ENCODE data around the gene IFNL1.
"Not testable (repeated sequence)": the region's sequence is repeated elsewhere in the genome, so short reads cannot be mapped to it uniquely, and the experiment has no call there.

Gene IFNL1

DNA sequence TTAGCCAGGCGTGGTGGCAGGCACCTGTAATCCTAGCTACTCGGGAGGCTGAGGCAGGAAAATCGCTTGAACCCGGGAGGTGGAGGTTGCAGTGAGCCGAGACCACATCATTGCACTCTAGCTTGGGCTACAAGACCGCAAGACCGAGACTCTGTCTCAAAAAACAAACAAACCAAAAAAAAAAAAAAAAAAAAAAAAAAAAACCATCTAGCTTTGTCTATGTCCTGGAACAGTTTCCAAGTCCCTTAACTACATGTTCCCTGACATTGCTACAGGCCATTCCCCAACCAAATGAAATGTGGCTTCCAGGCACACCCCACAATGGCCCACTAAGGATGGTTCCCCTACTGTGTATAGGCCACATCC is 13.1 kb downstream of the IFNL1 start:
- not testable (repeated sequence) for DNase-seq

DNA sequence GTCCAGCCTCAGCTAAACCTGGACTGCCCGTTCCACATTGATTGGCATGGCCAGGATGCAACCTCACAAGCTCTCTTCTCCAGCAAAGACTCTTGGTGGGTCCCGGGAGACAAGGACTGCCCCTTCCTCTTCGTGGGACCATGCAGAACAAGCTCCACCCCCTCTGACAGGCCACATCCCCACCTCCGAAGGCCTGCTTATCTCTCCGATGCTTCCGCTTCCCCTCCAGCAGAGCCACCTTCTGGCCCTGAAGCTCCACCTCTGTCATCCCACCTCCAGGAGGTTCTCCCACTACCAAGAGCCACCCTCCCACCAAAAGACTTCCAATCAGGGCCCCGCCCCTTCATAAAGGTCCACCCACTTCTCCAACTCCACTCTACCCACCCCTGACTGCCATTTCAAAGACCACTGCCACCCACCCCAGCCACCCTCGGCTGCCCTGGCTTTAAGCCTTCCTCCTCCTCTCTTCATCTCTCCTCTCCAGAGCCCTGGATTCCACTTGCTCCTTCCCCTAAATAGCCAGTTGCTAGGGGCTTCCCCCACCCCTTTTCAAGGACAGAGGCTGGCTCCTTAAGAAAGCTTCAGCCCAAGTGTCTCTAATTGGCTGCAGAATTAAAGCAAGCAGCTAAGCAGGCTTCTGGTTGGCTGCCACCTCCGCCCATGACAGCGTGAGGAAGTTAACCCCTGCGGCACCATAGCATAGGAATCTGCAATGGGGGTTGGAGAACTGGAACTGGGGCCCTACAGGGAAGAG is 14.5 kb downstream of the IFNL1 start:
- no peak for DNase-seq

DNA sequence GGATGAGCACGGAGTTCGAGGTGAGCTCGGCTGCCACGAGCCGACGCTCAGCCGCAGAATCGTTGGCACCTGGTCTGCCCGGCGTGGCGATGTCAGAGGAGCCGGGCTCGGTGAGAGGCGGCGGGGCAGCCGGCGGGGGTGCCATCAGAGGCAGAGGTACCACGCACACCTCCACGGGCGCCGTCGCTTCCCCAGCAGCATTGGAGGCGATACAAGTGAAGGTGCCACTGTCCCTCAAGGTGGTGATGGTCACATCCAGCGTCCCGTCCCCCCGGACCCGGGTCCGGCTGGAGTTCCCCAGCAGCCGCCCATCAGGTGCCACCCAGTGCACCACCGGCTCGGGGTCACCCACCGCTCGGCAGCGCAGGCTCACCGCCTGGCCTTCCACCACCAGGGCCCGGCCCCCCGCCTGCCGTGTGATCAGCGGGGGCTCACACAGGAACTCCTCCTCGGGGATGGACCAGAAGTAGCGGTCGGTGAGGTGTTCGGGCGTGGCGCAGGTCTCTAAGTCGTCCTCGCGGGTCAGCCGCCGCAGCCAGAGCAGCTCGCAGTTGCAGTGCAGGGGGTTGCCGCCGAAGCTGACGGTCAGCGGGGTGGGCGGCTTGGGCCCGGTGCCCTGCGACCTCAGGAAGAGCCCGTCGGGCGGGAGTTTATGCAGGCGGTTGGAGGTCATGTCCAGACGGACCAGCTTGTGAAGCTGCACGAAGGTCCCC is 18.0 kb downstream of the IFNL1 start:
- no peak for DNase-seq

DNA sequence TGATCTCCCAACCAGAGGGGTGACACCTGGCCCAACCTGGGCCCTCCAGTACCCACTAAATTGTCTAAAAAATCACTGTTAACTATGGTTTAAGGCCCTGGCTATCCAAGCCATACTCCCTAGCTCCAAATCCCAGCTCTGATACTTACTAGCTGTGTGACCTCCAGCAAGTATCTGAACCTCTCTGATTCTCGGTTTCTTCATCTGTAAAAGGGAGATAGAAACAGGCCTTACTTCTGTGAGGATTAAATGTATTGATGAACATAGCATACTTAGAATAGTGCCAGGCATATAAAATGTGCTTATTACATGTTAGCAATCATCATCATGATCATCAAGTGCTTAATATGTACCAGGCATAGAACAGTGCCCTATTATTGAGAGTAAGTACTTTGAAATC is 19.7 kb downstream of the IFNL1 start:
- DNase-seq = no peak

DNA sequence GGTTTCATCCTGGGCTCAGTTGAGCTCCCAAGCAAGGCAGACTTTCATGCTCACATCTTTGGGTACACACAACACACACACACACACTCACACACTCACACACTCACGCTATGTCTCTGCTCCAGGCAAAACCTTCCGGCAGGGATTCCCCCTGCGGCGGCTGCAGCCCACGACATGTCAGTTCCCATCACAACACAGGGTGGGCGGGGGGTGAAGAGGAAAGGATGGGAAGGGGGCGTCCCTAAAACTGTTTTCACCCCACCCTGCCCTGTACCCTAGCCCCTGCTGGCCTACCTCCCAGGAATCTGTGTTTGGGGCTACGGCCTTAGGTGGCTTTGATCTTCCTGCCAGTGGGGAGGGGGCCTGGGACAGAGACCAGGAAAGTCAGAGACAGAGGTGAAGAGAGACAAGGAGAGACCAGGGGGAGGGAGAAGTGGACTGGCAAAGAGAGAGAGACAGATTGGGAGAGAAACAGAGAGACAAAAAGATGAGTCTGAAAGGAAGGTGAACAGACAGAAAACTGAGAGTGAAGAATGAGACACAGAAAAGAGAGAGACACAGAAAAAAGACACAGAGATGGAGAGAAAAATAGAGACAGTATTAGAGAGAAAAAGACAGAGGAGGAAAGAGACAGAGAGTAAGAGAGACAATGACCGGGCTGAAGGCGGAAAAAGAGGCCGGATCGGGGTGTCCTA is 20.6 kb downstream of the IFNL1 start:
- DNase-seq = no peak

DNA sequence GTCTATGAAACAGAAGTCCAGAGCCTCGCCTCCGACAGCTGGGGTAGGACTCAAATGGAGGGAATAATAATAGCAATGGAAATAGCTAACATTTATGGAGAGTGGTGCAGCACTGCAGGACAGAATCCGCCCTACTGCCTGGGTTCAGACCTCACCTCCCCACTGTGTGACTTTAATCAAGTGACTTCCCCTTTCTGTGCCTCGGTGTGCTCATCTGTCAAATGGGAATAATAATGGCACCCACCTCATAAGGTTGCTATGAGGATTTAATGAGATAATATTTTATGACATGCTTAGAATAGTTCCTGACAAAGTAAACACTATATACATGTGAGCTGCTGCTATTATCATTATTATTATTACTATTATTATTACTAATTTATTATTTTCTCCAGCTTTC is 21.3 kb downstream of the IFNL1 start:
- DNase-seq = no peak

DNA sequence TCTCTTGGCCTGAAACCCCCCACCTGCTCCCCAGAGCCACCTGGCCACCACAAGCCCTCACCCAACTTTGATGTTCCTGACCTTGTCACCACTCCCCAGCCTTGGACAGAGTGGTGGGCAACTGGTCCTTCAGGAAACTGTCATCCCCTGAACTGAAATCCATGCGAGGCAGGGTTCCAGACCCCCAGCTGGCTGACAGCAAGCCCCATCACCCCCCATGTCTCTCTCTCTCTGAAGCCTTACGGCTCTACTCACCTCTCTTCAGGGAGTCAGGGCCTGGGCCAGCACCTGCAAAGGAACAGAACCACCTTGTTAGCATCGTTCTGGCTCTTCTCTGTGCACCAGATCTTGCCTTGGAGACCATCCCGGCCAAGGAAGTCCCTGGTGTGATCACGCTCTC is 21.9 kb downstream of the IFNL1 start:
- no peak for DNase-seq

DNA sequence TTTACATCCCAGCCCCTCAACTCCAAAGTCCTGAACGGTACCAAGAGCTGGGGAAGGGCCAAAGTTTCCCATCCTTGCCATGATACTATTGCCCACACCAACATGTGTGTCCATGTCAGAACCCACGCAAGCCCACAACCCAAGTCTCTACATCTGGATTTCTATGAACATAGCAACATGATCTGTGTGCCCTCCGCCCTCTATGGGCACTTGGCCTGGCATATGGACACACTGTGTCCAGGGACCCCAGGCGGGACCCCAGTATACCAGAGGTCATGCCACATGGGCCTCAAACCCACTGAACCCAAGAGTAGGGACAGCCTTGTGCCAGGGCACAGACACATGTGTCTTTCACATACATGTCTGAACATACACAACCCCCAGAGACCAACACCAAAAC is 22.5 kb downstream of the IFNL1 start:
- no peak for DNase-seq

DNA sequence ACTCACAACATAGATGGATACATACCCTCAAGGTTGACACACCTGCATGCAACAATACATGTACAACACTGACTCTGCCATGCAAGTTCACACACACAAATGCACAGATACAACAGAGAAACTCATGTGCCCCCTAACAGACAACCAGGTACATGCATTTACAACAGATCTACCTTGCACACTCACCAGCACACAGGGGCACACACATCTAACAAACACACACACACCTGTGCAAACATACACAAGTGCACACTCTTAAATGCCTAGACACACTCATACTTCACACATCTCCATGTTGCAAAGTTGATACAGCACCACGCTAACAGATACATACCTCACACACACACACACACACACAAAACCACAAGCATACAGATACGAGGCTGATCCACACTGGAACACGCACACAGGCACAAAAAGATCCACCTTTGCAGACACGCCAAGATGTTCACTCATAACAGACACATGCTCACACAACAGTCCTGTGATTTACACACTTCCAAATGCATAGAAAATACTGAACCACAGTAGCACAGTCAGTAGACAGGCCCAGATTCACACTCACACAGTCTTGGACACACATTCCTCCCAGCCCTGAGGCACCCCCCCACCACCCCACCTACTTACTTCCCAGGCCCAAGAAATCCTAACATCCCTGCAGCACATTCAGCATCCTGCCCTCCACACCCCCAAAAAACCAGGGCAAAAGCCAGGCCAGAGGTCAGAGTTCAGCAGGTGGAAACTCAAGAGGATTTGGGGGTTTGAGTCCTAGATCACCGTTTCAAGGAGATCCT is 23.1 kb downstream of the IFNL1 start:
- no peak for DNase-seq

DNA sequence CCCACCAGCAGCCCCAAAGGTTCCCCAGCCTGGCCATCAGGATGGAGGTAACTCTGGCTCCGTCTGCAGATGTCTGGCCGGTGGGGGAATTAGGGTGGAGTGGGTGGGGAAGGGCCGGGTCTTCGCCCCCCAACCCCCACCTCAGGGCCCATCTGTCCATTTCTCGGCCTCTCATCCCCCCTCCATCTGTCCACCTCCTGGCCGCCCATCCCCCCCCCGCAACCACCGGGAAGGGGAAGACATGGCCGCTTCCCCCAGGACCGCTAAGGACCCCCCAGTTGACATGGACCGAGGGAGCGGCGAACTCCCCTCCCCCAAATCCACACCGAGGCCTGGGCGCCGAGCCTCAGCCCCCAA is 23.7 kb downstream of the IFNL1 start:
- no peak for DNase-seq

DNA sequence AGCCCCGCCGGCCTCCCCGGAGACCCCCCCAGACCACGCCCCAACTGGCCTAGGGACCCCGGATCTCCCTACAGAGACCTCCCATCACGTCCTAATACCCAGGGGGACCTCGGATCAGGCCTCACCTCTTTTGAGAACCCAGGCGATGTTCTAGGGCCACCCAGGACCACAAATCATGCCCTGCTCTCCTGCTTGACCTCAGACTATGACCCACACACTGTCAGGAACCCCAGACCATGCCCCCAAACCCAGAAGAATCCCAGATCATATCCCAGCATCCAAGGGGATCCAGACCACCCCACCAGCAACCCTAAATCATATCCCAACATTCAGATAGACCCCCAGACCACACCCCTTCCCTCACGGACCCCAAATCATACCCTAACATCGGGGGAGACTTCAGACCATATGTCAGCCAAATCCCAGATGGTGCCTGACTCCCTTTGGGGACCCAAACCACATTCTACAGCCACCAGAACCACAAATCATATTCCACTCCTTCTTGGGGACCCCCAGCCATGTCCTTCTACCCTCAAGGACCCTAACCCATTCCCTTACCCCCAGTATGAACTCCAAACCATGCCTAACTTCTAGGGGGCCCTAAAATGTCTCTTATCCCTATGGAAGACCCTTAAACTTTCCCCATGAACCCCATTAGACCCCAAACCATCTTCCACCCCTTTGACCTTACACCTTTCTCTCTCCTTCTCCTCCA is 25.1 kb downstream of the IFNL1 start:
- DNase-seq = no peak

DNA sequence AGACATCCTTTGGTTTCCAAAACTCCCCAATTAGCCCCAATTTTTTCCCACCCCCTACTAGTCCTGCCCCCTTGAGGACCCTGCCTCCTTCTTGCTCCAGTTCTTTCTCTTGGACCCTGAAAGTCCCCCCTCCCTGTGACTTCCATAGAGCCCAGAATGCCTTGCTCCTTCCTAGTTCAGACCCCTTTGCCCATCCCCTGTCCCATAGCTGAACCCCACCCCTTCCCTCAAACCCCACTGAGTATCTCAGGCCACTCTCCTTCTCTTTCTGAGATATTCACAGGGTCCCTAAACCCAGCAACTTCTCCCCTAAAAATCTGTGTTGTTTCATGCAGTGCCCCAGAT is 25.6 kb downstream of the IFNL1 start:
- no peak for DNase-seq

DNA sequence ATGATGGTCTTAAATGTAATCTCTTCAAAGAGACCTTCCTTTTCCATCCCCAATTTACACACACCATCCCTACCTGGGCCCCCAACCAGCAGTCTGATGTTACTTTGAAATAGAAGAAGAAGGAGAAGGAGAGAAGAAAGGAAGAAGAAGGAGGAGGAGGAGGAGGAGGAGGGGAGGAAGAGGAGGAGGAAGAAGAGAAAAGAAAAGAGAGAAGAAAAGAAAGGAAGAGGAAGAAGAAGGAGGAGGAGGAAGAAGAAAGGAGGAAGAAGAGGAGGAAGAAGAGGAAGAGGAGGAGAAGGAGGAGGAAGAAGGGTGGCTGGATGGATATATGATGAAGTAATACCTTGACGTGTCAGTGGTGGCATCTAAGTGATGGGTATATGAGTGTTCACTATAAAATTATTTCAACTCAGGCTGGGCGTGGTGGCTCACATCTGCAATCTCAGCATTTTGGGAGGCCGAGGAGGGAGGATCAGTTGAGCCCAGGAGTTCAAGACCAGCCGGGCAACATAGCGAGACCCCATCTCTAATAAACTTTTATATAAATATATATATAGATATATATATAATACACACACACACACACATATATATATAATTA is 28.1 kb downstream of the IFNL1 start:
- DNase-seq = no peak

DNA sequence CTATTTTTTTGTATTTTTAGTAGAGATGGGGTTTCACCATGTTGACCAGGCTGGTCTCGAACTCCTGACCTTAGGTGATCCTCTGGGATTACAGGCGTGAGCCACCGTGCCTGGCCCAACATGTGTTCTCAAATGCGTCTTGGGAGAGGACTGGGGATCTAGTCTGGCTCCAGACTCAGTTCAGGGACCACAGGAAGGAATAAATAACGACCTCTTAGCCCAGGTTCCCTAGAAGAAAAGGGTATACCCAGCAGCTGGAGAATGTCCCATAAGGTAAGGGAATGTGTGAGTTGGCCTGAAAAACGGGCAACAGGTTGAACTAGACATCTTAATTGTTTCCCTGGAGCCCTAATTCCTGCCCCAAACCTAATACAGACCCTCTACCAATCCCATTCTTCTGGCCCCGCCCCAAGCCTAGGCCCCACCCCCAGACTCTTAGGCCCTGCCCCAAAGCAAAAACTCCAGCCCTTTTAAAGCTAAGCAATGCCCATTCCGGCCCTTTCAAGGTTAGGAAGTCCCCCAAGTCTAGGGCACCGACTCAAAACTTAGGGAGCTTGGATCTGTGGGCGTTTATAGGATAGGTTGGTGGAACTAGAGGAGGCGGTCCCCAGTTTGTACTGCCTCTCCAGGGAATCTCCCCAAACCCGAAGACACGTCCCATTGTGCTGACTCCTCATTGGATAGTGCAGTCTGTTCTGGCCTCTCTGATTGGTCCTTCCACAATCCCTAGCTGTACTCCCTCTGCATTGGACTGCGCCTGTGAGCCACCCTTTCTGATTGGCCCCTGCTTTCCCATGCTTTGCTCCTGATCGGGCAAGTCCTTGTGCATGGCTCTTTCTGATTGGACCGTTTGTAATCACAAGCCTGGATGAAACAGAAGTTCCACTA is 29.8 kb downstream of the IFNL1 start:
- no peak for DNase-seq

DNA sequence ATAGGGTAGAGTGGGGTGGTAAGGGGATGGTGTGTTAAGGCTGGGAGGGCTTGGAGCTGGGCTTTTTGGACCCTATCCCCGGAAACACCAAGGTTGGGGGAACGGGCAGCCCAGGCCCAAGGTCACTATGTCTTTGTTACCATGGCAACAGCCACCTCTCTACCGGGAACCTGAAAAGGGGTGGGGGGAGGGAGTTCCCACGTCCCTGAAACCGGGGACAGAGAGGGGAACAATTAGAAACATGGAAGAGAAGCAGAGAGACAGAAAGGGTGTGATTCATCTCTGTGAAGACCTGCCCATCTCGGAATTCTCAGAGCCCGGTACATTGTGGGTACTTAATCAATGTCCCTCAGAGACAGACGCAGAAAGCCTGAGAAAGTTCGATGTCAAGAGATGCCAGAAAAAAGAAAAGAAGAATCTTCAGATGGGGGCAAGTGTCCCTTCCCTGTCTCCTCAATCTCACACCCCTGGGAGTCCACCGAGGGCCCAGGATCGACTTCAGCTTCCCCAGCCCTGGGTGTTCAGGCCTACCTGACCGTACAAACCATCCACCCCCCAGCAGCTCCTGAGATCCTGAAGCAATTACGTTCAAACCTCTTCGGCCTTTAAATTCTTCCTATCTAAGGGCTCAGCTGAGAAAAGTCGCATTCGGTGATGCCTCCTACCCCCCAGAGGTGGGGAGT is 31.3 kb downstream of the IFNL1 start:
- no peak for DNase-seq

DNA sequence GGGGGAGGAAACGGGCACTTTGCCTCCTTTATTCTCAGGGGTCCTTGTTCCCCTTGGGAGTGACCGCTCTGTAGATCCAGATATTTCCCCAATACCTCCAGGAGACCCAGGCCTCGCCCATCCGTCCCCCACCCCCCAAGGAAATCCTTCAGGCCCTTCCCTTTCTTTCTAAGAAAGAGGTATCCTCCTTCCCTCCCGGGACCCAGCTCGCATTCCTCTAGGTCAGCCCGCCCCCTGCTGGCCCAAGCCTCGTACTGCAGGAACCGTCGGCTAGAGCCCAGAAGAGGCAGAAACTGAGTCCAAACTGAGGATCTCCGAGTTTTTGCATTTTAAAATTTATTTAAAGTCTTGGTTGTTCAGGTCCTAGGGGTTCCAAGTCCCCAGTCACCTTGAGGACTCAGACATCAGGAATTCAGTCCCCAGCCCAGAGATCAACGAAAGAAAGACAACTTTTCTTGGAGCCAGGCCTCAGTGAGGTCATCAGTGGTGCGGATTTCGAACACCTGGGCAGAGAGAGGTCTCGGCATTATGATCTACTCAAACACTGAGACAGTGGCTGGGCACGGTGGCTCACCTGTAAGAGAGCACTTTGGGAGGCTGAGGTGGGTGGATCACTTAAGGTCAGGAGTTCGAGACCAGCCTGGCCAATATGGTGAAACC is 32.0 kb downstream of the IFNL1 start:
- no peak for DNase-seq

DNA sequence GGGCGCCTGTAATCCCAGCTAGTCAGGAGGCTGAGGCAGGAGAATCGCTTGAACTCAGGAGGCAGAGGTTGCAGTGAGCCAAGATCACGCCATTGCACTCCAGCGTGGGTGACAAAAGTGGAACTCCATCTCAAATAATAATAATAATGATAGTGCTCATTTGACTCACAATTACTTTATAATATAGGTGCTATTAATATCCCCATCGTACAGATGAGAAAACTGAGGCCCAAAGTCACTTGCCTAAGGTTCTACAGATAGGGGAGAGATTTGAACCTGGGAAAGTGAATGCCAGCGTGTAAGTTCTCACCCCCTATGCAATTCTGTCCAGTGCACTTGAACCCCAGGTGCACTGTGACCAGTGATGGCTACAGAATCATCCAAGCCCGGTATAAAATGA is 33.7 kb downstream of the IFNL1 start:
- no peak for DNase-seq

DNA sequence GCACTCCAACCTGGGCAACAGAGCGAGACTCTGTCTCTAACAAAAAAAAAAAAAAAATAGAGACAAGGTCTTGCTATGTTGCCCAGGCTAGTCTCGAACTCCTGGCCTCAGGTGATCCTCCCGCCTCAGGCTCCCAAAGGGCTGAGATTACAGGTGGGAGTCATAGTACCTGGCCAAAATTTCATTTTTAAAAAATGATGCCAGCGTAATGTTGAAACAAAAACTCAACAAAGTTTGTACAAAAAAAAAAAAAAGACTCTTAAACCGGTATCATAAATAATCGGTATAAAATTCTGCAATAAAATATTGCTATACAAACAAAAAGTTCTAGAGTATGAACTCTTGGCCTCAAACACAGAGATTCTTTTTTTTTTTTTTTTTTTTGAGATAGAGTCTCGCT is 36.1 kb downstream of the IFNL1 start:
- no peak for DNase-seq

DNA sequence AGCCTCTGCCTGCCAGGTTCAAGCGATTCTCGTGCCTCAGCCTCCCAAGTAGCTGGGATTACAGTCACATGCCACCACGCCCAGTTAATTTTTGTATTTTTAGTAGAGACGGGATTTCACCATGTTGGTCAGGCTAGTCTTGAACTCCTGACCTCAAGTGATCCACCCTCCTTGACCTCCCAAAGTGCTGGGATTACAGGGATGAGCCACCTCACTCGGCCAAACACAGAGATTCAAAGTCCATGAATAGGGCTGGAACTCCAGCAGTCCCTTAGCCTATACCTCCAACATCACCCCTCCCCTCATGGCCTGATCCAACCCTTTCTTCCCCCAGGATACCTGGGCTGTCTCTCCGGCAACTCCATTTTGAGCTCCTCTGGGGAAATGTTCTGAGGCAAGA is 36.5 kb downstream of the IFNL1 start:
- not testable (repeated sequence) for DNase-seq

DNA sequence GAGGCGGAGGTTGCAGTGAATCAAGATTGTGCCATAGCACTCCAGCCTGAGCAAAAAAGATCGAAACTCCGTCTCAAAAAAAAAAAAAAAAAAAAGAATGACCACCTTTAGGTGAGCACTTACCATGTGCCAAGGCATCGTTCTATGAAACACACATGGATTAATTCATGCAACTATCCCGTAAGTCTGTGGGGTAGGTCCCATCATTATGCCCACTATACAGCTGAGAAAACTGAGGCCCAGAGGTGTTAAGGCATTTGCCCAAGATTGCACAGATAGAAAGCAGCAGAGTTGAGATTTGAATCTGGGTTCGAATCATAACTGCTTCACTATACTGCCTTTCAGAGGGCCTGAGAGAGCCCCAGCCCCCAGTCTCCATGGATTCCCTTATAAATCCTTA is 37.3 kb downstream of the IFNL1 start:
- no peak for DNase-seq

All from cortex of kidney (tissue), 1 donor.